GM12801 (cell line): ENCODE measurements around the gene KIF27.

Experiments used
- CTCF ChIP-seq: IDR thresholded peaks from one replicate; pipeline ENCODE4 v1.5.1; 2011; ENCODE audit warnings: control low read depth; ENCODE audit not compliant: insufficient read length; ENCODE audit errors: extremely low read depth

KIF27 gene

GRCh38 chr9:83962165-83962564 is 40.9 kb upstream of the KIF27 start:
- no peak for TF ChIP-seq CTCF

GRCh38 chr9:83960991-83961390 is 39.8 kb upstream of the KIF27 start:
- TF ChIP-seq CTCF = no peak

GRCh38 chr9:83959061-83959460 is 37.8 kb upstream of the KIF27 start:
- no peak for TF ChIP-seq CTCF

- no peak for TF ChIP-seq CTCF
Measured at GRCh38 chr9:83957248-83957513, 35.9 kb upstream of the KIF27 start.

- TF ChIP-seq CTCF = no peak
Measured at GRCh38 chr9:83956436-83957247, 35.4 kb upstream of the KIF27 start.

GRCh38 chr9:83956086-83956435 is 34.8 kb upstream of the KIF27 start:
- TF ChIP-seq CTCF = no peak

- TF ChIP-seq CTCF = no peak
Measured at GRCh38 chr9:83940590-83941303, 19.5 kb upstream of the KIF27 start.
